Panc1 (cell line): ENCODE measurements around the gene MMP14. TPM values are rescaled to one million over a fixed set of nuclear protein-coding genes. Genes with fewer than 3 reads are reported as not detected.

Experiments used
- ATAC-seq: fragments of 200-7000 bp; cut with Tn5 transposase; 2 replicates; pipeline ENCODE4 v1.9.1; 2020; ENCODE audit warnings: mild to moderate bottlenecking, moderate library complexity
- BruUV-seq: library from RNA; stranded (reverse); fragments of 400-500 nt; replicated peaks from 2 replicates; lab custom pipeline; 2021; lab: Mats Ljungman, UMichigan
- CTCF ChIA-PET: fragments of 300-600 bp; sonication (Branson Sonifier 250); formaldehyde crosslinking; loops from one replicate; lab custom pipeline; 2022; ENCODE audit warnings: antibody characterized with exemption; lab: Charles Lee
- POLR2A ChIA-PET: fragments of 300-600 bp; sonication (Branson Sonifier 250); formaldehyde crosslinking; loops from one replicate; lab custom pipeline; 2022; ENCODE audit warnings: antibody characterized with exemption; lab: Charles Lee
- DNase-seq: peaks from one replicate; pipeline ENCODE4 v3.0.0-alpha.2; 2010; ENCODE audit warnings: low read depth, low spot score
- H3K27ac ChIP-seq: 2 replicates; pipeline ENCODE4 v1.5.1; 2011; ENCODE audit warnings: mild to moderate bottlenecking, low read length, inconsistent platforms
- H3K27me3 ChIP-seq: fragments of 200-500 bp; sonication (Bioruptor generic); 2 replicates; pipeline ENCODE4 v1.6.0; 2014; ENCODE audit warnings: low read length, inconsistent platforms; ENCODE audit not compliant: control insufficient read depth, insufficient read depth
- H3K36me3 ChIP-seq: fragments of 200-500 bp; sonication (Bioruptor generic); 2 replicates; pipeline ENCODE4 v1.5.1; 2014; ENCODE audit warnings: inconsistent platforms, mild to moderate bottlenecking, low read length, moderate library complexity; ENCODE audit not compliant: control insufficient read depth, insufficient read depth
- H3K4me1 ChIP-seq: 2 replicates; pipeline ENCODE4 v1.5.1; 2011; ENCODE audit warnings: inconsistent platforms, mild to moderate bottlenecking, low read length, moderate library complexity; ENCODE audit not compliant: control insufficient read depth, insufficient read depth
- H3K4me3 ChIP-seq, 2 experiments: 2 replicates each; pipeline ENCODE4 v1.5.1; 2011 to 2012; ENCODE audit warnings: low read depth in 2 of 2, low read length in 2 of 2, mild to moderate bottlenecking in 2 of 2, inconsistent platforms in 1 of 2, moderate library complexity in 1 of 2
- H3K9me3 ChIP-seq: fragments of 200-500 bp; sonication (Bioruptor generic); 2 replicates; pipeline ENCODE4 v1.5.1; 2014; ENCODE audit warnings: low read depth, mild to moderate bottlenecking, inconsistent platforms, low read length, moderate library complexity; ENCODE audit not compliant: control insufficient read depth, insufficient read depth
- CTCF ChIP-seq: fragments of 450-650 bp; IDR thresholded peaks from 2 replicates; pipeline ENCODE4 v1.5.1; 2017; ENCODE audit warnings: mild to moderate bottlenecking
- POLR2AphosphoS5 ChIP-seq: IDR thresholded peaks from 2 replicates; pipeline ENCODE4 v1.6.1; 2012; ENCODE audit warnings: mild to moderate bottlenecking, low read depth, low read length, moderate library complexity
- SIN3A ChIP-seq: IDR thresholded peaks from 2 replicates; pipeline ENCODE4 v1.6.1; 2012; ENCODE audit warnings: low read depth, mild to moderate bottlenecking, low read length, moderate library complexity, borderline replicate concordance; ENCODE audit not compliant: insufficient read depth
- TCF7L2 ChIP-seq: IDR thresholded peaks from 2 replicates; pipeline ENCODE4 v1.6.1; 2011; ENCODE audit warnings: mild to moderate bottlenecking, low read depth, low read length, inconsistent platforms
- in situ Hi-C: cut with HindIII; loops from 2 replicates; pipeline ENCODE4 v1.10.0; 2016; ENCODE audit warnings: low sequenced_read_pairs, low pct_unique_long_range_greater_than_20kb
- intact Hi-C: fragments of 100-400 bp; cut with micrococcal nuclease; formaldehyde crosslinking; loops from one replicate; pipeline ENCODE4 v1.10.0; 2022; ENCODE audit not compliant: unreplicated experiment
- total RNA-seq: library from RNA; stranded (reverse); gene quantifications from one replicate; pipeline ENCODE4 v1.2.1, GENCODE V29; 2021; ENCODE audit not compliant: unreplicated experiment
- TF ChIP-seq, protein P1 (sequence below), 2 experiments: IDR thresholded peaks; 2 replicates each; pipeline ENCODE4 v1.6.1; 2011 to 2012; ENCODE audit warnings: low read depth in 2 of 2, control low read depth in 1 of 2, low read length in 1 of 2, mild to moderate bottlenecking in 1 of 2, moderate library complexity in 1 of 2; ENCODE audit not compliant: insufficient read depth in 1 of 2

Gene MMP14
- total RNA-seq, 1 experiment from 2014 or later: 32.9 TPM

DNA sequence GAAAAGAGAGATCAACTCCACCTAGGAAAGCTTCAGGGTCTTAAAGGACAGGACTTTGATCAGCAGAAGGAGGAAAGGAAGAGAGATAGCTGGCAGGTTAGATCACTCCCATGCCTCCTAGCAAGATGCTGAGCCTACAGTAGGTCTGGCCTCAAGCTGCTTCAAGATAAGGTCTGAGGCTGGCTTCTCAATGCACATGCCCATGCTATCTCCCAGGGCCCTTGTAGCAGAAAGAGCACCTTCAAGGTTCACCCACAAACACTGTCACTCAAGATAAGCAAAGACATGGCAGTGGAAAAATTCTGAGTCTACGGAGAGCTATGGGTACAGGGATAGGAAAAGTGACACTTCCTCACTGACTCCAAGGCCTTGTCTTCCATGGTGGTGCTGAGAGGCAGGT, 61.0 kb downstream of the MMP14 start:
- BruUV-seq: no TSS peak

More for the DNA sequence above, 61.0 kb downstream of the MMP14 start:
- Histone ChIP-seq H3K27me3 (no peaks in the 10 kb centered on the region), H3K9me3 (no peaks in the 10 kb centered on the region), H3K36me3 (peaks cover 4% of the 10 kb centered on the region; the same call in 1 of the 2 replicates), H3K27ac (no peak overlapping the region), H3K4me3 (no peak overlapping the region), H3K4me1 (no peaks in the 10 kb centered on the region)
- TF ChIP-seq, protein P1, sequence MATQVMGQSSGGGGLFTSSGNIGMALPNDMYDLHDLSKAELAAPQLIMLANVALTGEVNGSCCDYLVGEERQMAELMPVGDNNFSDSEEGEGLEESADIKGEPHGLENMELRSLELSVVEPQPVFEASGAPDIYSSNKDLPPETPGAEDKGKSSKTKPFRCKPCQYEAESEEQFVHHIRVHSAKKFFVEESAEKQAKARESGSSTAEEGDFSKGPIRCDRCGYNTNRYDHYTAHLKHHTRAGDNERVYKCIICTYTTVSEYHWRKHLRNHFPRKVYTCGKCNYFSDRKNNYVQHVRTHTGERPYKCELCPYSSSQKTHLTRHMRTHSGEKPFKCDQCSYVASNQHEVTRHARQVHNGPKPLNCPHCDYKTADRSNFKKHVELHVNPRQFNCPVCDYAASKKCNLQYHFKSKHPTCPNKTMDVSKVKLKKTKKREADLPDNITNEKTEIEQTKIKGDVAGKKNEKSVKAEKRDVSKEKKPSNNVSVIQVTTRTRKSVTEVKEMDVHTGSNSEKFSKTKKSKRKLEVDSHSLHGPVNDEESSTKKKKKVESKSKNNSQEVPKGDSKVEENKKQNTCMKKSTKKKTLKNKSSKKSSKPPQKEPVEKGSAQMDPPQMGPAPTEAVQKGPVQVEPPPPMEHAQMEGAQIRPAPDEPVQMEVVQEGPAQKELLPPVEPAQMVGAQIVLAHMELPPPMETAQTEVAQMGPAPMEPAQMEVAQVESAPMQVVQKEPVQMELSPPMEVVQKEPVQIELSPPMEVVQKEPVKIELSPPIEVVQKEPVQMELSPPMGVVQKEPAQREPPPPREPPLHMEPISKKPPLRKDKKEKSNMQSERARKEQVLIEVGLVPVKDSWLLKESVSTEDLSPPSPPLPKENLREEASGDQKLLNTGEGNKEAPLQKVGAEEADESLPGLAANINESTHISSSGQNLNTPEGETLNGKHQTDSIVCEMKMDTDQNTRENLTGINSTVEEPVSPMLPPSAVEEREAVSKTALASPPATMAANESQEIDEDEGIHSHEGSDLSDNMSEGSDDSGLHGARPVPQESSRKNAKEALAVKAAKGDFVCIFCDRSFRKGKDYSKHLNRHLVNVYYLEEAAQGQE (IDR thresholded peaks at IDR 0.05; ENCODE audit: insufficient read depth in 1 of 2, low read depth in 2 of 2, low read length in 1 of 2): no peak
- TF ChIP-seq TCF7L2: no peak
- no peak for TF ChIP-seq POLR2AphosphoS5
- no peak for TF ChIP-seq SIN3A
- no peak for TF ChIP-seq CTCF
- intact Hi-C loops (no loop called here), in situ Hi-C loops (no loop called here)
- CTCF ChIA-PET: no interaction called here
- ATAC-seq (no peak), DNase-seq (no peak)
- POLR2A ChIA-PET: no interaction called here

Other genes with a start within 250 kb of the MMP14 start
- 163 TPM for gene DAD1, start 247.4 kb upstream of the MMP14 start, total RNA-seq
- gene ABHD4, start 238.3 kb upstream of the MMP14 start, total RNA-seq: 5.1 TPM
- not detected for gene OR6J1, start 192.2 kb upstream of the MMP14 start, total RNA-seq
- 71.3 TPM for gene OXA1L, start 69.9 kb upstream of the MMP14 start, total RNA-seq
- 0.85 TPM for gene SLC7A7, start 21.1 kb upstream of the MMP14 start, total RNA-seq
- gene MRPL52, start 6.7 kb upstream of the MMP14 start, total RNA-seq: 89.5 TPM
- gene LRP10, start 35.2 kb downstream of the MMP14 start, total RNA-seq: 78.3 TPM
- gene REM2, start 46.6 kb downstream of the MMP14 start, total RNA-seq: 0.18 TPM
- gene RBM23, start 82.6 kb downstream of the MMP14 start, total RNA-seq: 47.2 TPM
- 108 TPM for gene PRMT5, start 92.8 kb downstream of the MMP14 start, total RNA-seq
- gene HAUS4, start 120.5 kb downstream of the MMP14 start, total RNA-seq: 25.7 TPM
- 50.2 TPM for gene AJUBA, start 146.0 kb downstream of the MMP14 start, total RNA-seq
- gene C14orf93, start 173.6 kb downstream of the MMP14 start, total RNA-seq: 5.6 TPM
- gene PSMB5, start 198.3 kb downstream of the MMP14 start, total RNA-seq: 149 TPM
- not detected for gene PSMB11, start 205.6 kb downstream of the MMP14 start, total RNA-seq
- 9.0 TPM for gene CDH24, start 220.9 kb downstream of the MMP14 start, total RNA-seq